ENCODE measurements around the gene TOR4A.

The TOR4A gene

DNA sequence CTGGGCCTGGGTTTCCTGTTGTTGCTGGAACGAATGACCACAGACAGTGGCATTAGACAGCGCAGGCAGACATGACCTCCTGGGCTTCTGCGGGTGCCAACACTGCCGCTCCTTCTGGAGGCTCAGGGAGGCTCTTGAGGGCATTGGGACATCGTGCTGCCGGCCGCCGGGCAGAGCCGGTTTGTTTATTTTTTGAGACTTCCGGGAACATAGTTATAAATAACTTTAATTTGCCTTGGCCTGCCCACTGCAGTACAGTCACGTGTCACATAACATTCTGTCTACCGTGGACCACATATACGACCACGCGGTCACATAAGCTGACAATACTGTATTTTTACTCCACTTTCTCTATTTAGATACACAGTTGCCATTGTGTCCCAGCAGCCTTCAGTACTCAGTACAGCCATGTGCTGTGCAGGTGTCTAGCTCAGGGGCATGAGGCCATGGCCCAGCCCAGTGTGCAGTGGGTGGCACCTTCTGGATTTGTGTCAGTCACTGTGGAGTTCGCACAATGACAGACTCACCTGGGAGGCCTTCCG, 8.2 kb upstream of the TOR4A start:
- TF ChIP-seq, protein P1, sequence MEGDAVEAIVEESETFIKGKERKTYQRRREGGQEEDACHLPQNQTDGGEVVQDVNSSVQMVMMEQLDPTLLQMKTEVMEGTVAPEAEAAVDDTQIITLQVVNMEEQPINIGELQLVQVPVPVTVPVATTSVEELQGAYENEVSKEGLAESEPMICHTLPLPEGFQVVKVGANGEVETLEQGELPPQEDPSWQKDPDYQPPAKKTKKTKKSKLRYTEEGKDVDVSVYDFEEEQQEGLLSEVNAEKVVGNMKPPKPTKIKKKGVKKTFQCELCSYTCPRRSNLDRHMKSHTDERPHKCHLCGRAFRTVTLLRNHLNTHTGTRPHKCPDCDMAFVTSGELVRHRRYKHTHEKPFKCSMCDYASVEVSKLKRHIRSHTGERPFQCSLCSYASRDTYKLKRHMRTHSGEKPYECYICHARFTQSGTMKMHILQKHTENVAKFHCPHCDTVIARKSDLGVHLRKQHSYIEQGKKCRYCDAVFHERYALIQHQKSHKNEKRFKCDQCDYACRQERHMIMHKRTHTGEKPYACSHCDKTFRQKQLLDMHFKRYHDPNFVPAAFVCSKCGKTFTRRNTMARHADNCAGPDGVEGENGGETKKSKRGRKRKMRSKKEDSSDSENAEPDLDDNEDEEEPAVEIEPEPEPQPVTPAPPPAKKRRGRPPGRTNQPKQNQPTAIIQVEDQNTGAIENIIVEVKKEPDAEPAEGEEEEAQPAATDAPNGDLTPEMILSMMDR (IDR thresholded peaks at IDR 0.05; ENCODE audit: low read depth, low read length), result no peak
- Histone ChIP-seq H3K4me3 (ENCODE audit: low read depth, low read length) (no peak overlapping the region), H3K9me3 (ENCODE audit: severe bottlenecking) (no peaks in the 10 kb centered on the region), H3K27ac (no peak overlapping the region), H3K36me3 (peaks cover 9% of the 10 kb centered on the region), H3K27me3 (ENCODE audit: insufficient read depth, low read depth, severe bottlenecking) (no peaks in the 10 kb centered on the region)
- no peak for DNase-seq

- TF ChIP-seq, protein P1 (IDR thresholded peaks at IDR 0.05; ENCODE audit: low read depth, low read length), result no peak
- Histone ChIP-seq H3K27me3 (ENCODE audit: insufficient read depth, low read depth, severe bottlenecking) (no peaks in the 10 kb centered on the region), H3K36me3 (peaks cover 9% of the 10 kb centered on the region)
Observed at GRCh38 chr9:137270929-137271695, 6.4 kb upstream of the TOR4A start.

DNA sequence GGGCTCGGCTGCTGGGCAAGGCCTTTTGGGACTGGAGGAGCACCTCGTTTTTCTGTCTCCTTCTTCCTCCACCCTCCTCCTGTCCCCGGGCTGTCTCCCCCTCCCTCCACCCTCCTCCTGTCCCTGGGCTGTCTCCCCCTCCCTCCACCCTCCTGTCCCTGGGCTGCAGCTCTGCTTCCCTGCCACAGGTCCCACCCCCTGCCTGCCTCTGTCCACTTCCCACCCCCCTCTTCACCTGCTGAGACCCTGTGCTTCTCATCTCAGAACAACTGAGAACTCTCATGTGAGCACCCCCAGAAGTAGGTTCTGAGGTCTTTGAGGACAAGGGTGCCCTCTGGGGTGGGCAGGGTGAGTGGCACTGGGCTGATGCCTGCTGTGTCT, 5.8 kb upstream of the TOR4A start:
- Histone ChIP-seq H3K36me3 (peaks cover 9% of the 10 kb centered on the region), H3K4me3 (ENCODE audit: low read depth, low read length) (no peak overlapping the region), H3K27me3 (ENCODE audit: insufficient read depth, low read depth, severe bottlenecking) (no peaks in the 10 kb centered on the region), H3K27ac (peak overlapping the region; percentile 24; the same call in 1 of the 2 replicates), H3K9me3 (ENCODE audit: severe bottlenecking) (no peaks in the 10 kb centered on the region)
- TF ChIP-seq, protein P1 (IDR thresholded peaks at IDR 0.05; ENCODE audit: low read depth, low read length), result no peak
- DNase-seq, result peak; percentile 46

More at GRCh38 chr9:137270929-137271695, 6.4 kb upstream of the TOR4A start:
- no peak for DNase-seq
- H3K4me3 ChIP-seq (ENCODE audit: low read depth, low read length), result no peak overlapping the region
- no peak overlapping the region for H3K27ac ChIP-seq
- H3K9me3 ChIP-seq (ENCODE audit: severe bottlenecking), result no peaks in the 10 kb centered on the region

DNA sequence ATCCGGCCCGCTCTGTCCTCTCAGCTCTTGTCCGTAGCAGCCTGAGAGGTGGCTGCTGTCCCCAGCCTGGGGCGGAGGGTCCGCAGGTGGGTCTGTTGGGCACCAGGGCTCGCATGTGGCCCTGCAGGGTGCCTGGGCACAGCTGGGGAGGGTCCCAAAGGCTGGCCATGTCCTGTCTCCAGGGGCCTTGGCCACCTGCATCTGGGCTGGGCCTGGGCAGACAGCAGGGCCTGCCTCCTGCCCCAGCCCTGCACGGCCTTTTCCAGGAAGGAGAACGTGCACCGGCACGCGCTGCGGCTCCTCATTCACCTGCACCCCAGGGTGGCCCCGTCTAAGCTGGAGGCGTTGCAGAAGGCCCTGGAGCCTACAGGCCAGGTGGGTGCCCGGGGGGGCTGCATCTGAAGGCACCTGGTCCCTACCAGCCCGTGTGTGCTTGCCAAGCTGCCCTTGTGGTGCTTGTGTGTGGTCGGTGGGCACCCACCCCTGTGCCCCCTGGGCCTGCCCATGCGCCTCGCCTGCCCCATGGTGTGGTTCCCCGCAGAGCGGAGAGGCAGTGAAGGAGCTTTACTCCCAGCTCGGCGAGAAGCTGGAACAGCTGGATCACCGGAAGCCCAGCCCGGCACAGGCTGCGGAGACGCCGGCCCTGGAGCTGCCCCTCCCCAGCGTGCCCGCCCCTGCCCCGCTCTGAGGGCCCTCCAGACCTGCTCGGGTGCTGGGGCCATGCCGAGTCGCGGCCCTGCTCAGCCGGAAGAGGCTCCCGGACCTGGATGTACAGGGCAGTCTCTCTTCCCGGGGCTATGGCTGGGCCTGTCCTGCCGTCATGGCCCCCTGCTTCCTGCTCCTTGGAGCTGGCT, 5.1 kb upstream of the TOR4A start:
- Histone ChIP-seq H3K27me3 (ENCODE audit: insufficient read depth, low read depth, severe bottlenecking) (no peaks in the 10 kb centered on the region), H3K36me3 (peaks cover 9% of the 10 kb centered on the region)

GRCh38 chr9:137273095-137273490, 4.4 kb upstream of the TOR4A start:
- Histone ChIP-seq H3K27ac (peak overlapping the region; percentile 36; the same call in 1 of the 2 replicates), H3K9me3 (ENCODE audit: severe bottlenecking) (no peaks in the 10 kb centered on the region), H3K27me3 (ENCODE audit: insufficient read depth, low read depth, severe bottlenecking) (no peaks in the 10 kb centered on the region), H3K36me3 (peaks cover 9% of the 10 kb centered on the region), H3K4me3 (ENCODE audit: low read depth, low read length) (no peak overlapping the region)
- TF ChIP-seq, protein P1 (IDR thresholded peaks at IDR 0.05; ENCODE audit: low read depth, low read length), result no peak
- no peak for DNase-seq

More for the DNA sequence above, 5.1 kb upstream of the TOR4A start:
- no peak overlapping the region for H3K4me3 ChIP-seq (ENCODE audit: low read depth, low read length)
- H3K27ac ChIP-seq, result peak overlapping the region; percentile 24
- no peaks in the 10 kb centered on the region for H3K9me3 ChIP-seq (ENCODE audit: severe bottlenecking)
- TF ChIP-seq, protein P1 (IDR thresholded peaks at IDR 0.05; ENCODE audit: low read depth, low read length), result no peak
- no peak for DNase-seq

Measured in WERI-Rb-1 (cell line).